SK-N-SH (cell line): ENCODE data around the gene FYB1. TPM values are rescaled to one million over a fixed set of nuclear protein-coding genes. Genes with fewer than 3 reads are reported as not detected.
A peak's percentile ranks its signal among the peaks of the same experiment; 100 is the strongest.

Experiments
- CTCF ChIA-PET: fragments of 300-600, 350-600 bp; formaldehyde crosslinking; extraction: SDS; loops from one replicate; lab custom pipeline; 2021; lab: Yijun Ruan, JAX
- POLR2A ChIA-PET: fragments of 350-600 bp; sonication (Branson Sonifier 250); formaldehyde crosslinking; extraction: SDS; loops from one replicate; lab custom pipeline; 2020; ENCODE audit warnings: antibody characterized with exemption, inconsistent platforms; lab: Yijun Ruan, JAX
- DNase-seq: peaks from one replicate; pipeline ENCODE4 v3.0.0; 2012
- H2AFZ ChIP-seq: fragments of 200-600 bp; sonication (generic); 2 replicates; pipeline ENCODE4 v1.8.1; 2016; ENCODE audit warnings: antibody characterized with exemption, mild to moderate bottlenecking, low read depth
- H3F3A ChIP-seq: fragments of 200-600 bp; sonication (generic); replicated peaks from 2 replicates; pipeline ENCODE3; 2016; ENCODE audit warnings: antibody characterized with exemption, mild to moderate bottlenecking; ENCODE audit not compliant: insufficient read depth
- H3K27ac ChIP-seq, 2 experiments: fragments of 200-500 bp in 1 of 2; fragments of 200-600 bp in 1 of 2; sonication (Bioruptor generic) in 1 of 2; sonication (generic), shearing (Covaris generic) in 1 of 2; 2 replicates each; pipeline versions ENCODE4 v1.5.1 to v1.6.1; 2014 to 2016; ENCODE audit warnings: low read depth in 2 of 2, inconsistent platforms in 1 of 2, low read length in 1 of 2, mild to moderate bottlenecking in 1 of 2, mixed read lengths in 1 of 2
- H3K27me3 ChIP-seq: fragments of 200-600 bp; sonication (generic), shearing (Covaris generic); 2 replicates; pipeline ENCODE4 v1.6.1; 2016; ENCODE audit warnings: mixed run types; ENCODE audit not compliant: insufficient read depth
- H3K36me3 ChIP-seq, 2 experiments: fragments of 200-500 bp in 1 of 2; fragments of 200-600 bp in 1 of 2; sonication (Bioruptor generic) in 1 of 2; sonication (generic) in 1 of 2; replicated peaks in 1 of 2; 2 replicates each; pipeline versions ENCODE3 to v1.5.1; 2014 to 2016; ENCODE audit warnings: low read length in 1 of 2, mild to moderate bottlenecking in 1 of 2; ENCODE audit not compliant: insufficient read depth in 2 of 2, control insufficient read depth in 1 of 2
- H3K4me1 ChIP-seq, 2 experiments: fragments of 200-500 bp in 1 of 2; fragments of 200-600 bp in 1 of 2; sonication (Bioruptor generic) in 1 of 2; sonication (generic), shearing (Covaris generic) in 1 of 2; 2 replicates each; pipeline versions ENCODE4 v1.5.1 to v1.6.1; 2014 to 2016; ENCODE audit warnings: low read depth in 1 of 2, low read length in 1 of 2, mixed run types in 1 of 2; ENCODE audit not compliant: insufficient read depth in 2 of 2, control insufficient read depth in 1 of 2
- H3K4me2 ChIP-seq: fragments of 200-600 bp; sonication (generic), shearing (Covaris generic); 2 replicates; pipeline ENCODE4 v1.6.1; 2017; ENCODE audit warnings: mixed run types
- H3K4me3 ChIP-seq, 2 experiments: fragments of 200-500 bp in 1 of 2; fragments of 200-600 bp in 1 of 2; sonication (Bioruptor generic) in 1 of 2; sonication (generic), shearing (Covaris generic) in 1 of 2; 2 replicates each; pipeline versions ENCODE4 v1.5.1 to v1.8.1; 2014 to 2016; ENCODE audit warnings: low read depth in 2 of 2, inconsistent platforms in 1 of 2, low read length in 1 of 2, mild to moderate bottlenecking in 1 of 2, mixed read lengths in 1 of 2, moderate library complexity in 1 of 2
- H3K79me2 ChIP-seq: fragments of 200-600 bp; sonication (generic); 2 replicates; pipeline ENCODE4 v1.8.1; 2017; ENCODE audit warnings: mild to moderate bottlenecking; ENCODE audit not compliant: insufficient read depth
- H3K9ac ChIP-seq: fragments of 200-600 bp; sonication (generic); 2 replicates; pipeline ENCODE4 v1.6.1; 2017; ENCODE audit warnings: mixed run types
- H3K9me2 ChIP-seq: fragments of 200-600 bp; sonication (generic); 2 replicates; pipeline ENCODE4 v1.6.1; 2017; ENCODE audit warnings: mixed run types
- H3K9me3 ChIP-seq: fragments of 200-600 bp; sonication (generic); 2 replicates; pipeline ENCODE4 v1.6.1; 2017; ENCODE audit warnings: mixed run types, mild to moderate bottlenecking, moderate library complexity
- H4K20me1 ChIP-seq: fragments of 200-600 bp; sonication (generic); 2 replicates; pipeline ENCODE4 v1.6.1; 2017; ENCODE audit warnings: mild to moderate bottlenecking, mixed run types; ENCODE audit not compliant: insufficient read depth
- GABPA ChIP-seq: IDR thresholded peaks from 2 replicates; pipeline ENCODE4 v1.4.0; 2012; ENCODE audit warnings: low read depth, mild to moderate bottlenecking
- TEAD4 ChIP-seq: IDR thresholded peaks from 2 replicates; pipeline ENCODE4 v1.4.0; 2012; ENCODE audit warnings: mild to moderate bottlenecking, borderline replicate concordance; ENCODE audit not compliant: insufficient read depth
- WGBS: methylation state at CpG from one replicate; pipeline ENCODE4 v1.1.6; 2017; ENCODE audit warnings: low lambda C conversion rate; 5-methylcytosine and 5-hydroxymethylcytosine counted together
- polyA plus RNA-seq, 3 experiments: library from polyadenylated mRNA; depleted of rRNA; stranded (reverse); fragments of >200 nt; gene quantifications; 2 replicates each; pipeline ENCODE4 v1.2.3, GENCODE V29; 2012
- TF ChIP-seq, protein P1 (sequence below): fragments of 200-600 bp; sonication (generic); IDR thresholded peaks from 2 replicates; pipeline ENCODE4 v1.6.1; 2017; ENCODE audit warnings: antibody characterized with exemption, mild to moderate bottlenecking, moderate library complexity
- TF ChIP-seq, protein P2 (sequence below): IDR thresholded peaks from 2 replicates; pipeline ENCODE4 v1.6.1; 2012; ENCODE audit warnings: mild to moderate bottlenecking, low read depth, low read length, moderate library complexity

The FYB1 gene
- polyA plus RNA-seq, 1 of the 3 experiments (the other 2 are of a cell fraction), result not detected

DNA sequence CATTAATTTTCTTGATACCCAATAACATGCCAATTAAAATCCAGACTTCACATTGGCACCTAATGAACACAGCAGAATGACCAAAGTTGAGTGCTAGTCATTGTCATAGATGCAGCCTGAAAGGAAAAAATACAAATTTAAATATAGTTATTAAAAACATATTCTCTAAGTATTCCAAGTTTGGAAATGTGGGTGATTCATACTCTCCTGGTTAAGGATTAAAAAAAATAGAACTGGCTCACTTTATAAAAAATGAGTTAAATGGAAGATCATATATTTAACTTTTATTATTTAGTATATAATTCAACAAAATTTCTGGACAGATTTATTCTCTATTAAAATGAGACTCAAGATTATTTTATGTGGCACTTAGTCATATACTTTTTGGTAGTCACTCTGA is 112.0 kb downstream of the FYB1 start:
- POLR2A ChIA-PET, result no interaction called here
- no peak overlapping the region; the same call in 1 of the 2 replicates for H3K4me2 ChIP-seq
- no peak for DNase-seq

GRCh38 chr5:39106322-39106721 is 113.0 kb downstream of the FYB1 start:
- no peak overlapping the region for H3K4me3 ChIP-seq
- H3K27ac ChIP-seq, result no peak overlapping the region
- WGBS, result 0% methylated on average over 1 of the region's 1 CpG
- no peaks in the 10 kb centered on the region; the same call in 1 of the 2 replicates for H3K27me3 ChIP-seq
- POLR2A ChIA-PET, result no interaction called here
- H2AFZ ChIP-seq, result no peak overlapping the region; the same call in 1 of the 2 replicates
- TF ChIP-seq, protein P1, sequence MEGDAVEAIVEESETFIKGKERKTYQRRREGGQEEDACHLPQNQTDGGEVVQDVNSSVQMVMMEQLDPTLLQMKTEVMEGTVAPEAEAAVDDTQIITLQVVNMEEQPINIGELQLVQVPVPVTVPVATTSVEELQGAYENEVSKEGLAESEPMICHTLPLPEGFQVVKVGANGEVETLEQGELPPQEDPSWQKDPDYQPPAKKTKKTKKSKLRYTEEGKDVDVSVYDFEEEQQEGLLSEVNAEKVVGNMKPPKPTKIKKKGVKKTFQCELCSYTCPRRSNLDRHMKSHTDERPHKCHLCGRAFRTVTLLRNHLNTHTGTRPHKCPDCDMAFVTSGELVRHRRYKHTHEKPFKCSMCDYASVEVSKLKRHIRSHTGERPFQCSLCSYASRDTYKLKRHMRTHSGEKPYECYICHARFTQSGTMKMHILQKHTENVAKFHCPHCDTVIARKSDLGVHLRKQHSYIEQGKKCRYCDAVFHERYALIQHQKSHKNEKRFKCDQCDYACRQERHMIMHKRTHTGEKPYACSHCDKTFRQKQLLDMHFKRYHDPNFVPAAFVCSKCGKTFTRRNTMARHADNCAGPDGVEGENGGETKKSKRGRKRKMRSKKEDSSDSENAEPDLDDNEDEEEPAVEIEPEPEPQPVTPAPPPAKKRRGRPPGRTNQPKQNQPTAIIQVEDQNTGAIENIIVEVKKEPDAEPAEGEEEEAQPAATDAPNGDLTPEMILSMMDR, result peak; percentile 60
- no peak for TF ChIP-seq GABPA
- no peak overlapping the region; the same call in 1 of the 2 replicates for H3K4me2 ChIP-seq
- CTCF ChIA-PET, result no interaction called here
- H3K4me1 ChIP-seq, result peaks cover 0 to 14% of the 10 kb centered on the region in 2 experiments; a peak in 2 of 4 replicates
- no peaks in the 10 kb centered on the region for H3K9me3 ChIP-seq
- no peak overlapping the region for H3K9ac ChIP-seq
- H4K20me1 ChIP-seq, result no peaks in the 10 kb centered on the region
- no peaks in the 10 kb centered on the region; the same call in 1 of the 2 replicates for H3K9me2 ChIP-seq
- no peak for DNase-seq
- H3F3A ChIP-seq, result peaks cover 23% of the 10 kb centered on the region
- no peaks in the 10 kb centered on the region for H3K36me3 ChIP-seq
- no peaks in the 10 kb centered on the region for H3K79me2 ChIP-seq

More for the DNA sequence above, 112.0 kb downstream of the FYB1 start:
- TF ChIP-seq, protein P2, sequence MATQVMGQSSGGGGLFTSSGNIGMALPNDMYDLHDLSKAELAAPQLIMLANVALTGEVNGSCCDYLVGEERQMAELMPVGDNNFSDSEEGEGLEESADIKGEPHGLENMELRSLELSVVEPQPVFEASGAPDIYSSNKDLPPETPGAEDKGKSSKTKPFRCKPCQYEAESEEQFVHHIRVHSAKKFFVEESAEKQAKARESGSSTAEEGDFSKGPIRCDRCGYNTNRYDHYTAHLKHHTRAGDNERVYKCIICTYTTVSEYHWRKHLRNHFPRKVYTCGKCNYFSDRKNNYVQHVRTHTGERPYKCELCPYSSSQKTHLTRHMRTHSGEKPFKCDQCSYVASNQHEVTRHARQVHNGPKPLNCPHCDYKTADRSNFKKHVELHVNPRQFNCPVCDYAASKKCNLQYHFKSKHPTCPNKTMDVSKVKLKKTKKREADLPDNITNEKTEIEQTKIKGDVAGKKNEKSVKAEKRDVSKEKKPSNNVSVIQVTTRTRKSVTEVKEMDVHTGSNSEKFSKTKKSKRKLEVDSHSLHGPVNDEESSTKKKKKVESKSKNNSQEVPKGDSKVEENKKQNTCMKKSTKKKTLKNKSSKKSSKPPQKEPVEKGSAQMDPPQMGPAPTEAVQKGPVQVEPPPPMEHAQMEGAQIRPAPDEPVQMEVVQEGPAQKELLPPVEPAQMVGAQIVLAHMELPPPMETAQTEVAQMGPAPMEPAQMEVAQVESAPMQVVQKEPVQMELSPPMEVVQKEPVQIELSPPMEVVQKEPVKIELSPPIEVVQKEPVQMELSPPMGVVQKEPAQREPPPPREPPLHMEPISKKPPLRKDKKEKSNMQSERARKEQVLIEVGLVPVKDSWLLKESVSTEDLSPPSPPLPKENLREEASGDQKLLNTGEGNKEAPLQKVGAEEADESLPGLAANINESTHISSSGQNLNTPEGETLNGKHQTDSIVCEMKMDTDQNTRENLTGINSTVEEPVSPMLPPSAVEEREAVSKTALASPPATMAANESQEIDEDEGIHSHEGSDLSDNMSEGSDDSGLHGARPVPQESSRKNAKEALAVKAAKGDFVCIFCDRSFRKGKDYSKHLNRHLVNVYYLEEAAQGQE, result no peak
- TF ChIP-seq TEAD4, result no peak
- no peaks in the 10 kb centered on the region; the same call in 1 of the 2 replicates for H3K27me3 ChIP-seq
- CTCF ChIA-PET, result no interaction called here
- H3K4me3 ChIP-seq, result no peak overlapping the region
- H3K79me2 ChIP-seq, result no peaks in the 10 kb centered on the region
- peaks cover 18% of the 10 kb centered on the region for H3F3A ChIP-seq
- no peaks in the 10 kb centered on the region for H3K36me3 ChIP-seq
- H4K20me1 ChIP-seq, result no peaks in the 10 kb centered on the region
- H2AFZ ChIP-seq, result no peak overlapping the region
- H3K9me2 ChIP-seq, result no peaks in the 10 kb centered on the region; the same call in 1 of the 2 replicates
- peak overlapping the region in 1 of 2 experiments; percentile 21; a peak in 1 of 4 replicates for H3K27ac ChIP-seq
- no peaks in the 10 kb centered on the region for H3K9me3 ChIP-seq
- H3K9ac ChIP-seq, result no peak overlapping the region
- H3K4me1 ChIP-seq, result peaks cover 0 to 6% of the 10 kb centered on the region in 2 experiments; a peak in 2 of 4 replicates
